OCI-LY7 (cell line): ENCODE data around the gene ZNFX1.

ENCODE experiments used
- CTCF ChIP-seq: fragments of 200-600 bp; sonication (generic); conservative IDR thresholded peaks from 2 replicates; pipeline ENCODE4 v1.5.1; 2014; ENCODE audit warnings: mild to moderate bottlenecking, antibody characterized with exemption, low read length, moderate library complexity, mixed read lengths
- EZH2phosphoT487 ChIP-seq: fragments of 200-600 bp; sonication (generic); IDR thresholded peaks from 2 replicates; pipeline ENCODE4 v1.6.1; 2018; ENCODE audit warnings: low read depth, borderline replicate concordance, mild to moderate bottlenecking, mixed run types, antibody characterized with exemption, low read length, moderate library complexity, mixed read lengths

GRCh38 chr20:49233226-49233625 lies 44.6 kb downstream of the ZNFX1 start:
- TF ChIP-seq CTCF = no peak
- no peak for TF ChIP-seq EZH2phosphoT487
